GM18502 (cell line): Measurements from ENCODE around the gene CCNB1IP1.
A peak's percentile ranks its signal among the peaks of the same experiment; 100 is the strongest.
"Not testable (repeated sequence)": the region's sequence is repeated elsewhere in the genome, so short reads cannot be mapped to it uniquely, and the experiment has no call there.

Experiments
- ATAC-seq: cut with Tn5 transposase; IDR thresholded peaks from one replicate; pipeline ENCODE4 v1.9.1; 2021; ENCODE audit warnings: mild to moderate bottlenecking; ENCODE audit not compliant: unreplicated experiment, poor library complexity

CCNB1IP1 gene

GRCh38 chr14:20334017-20334416 is 938 bp upstream of the CCNB1IP1 start:
- ATAC-seq = no peak

GRCh38 chr14:20333494-20333841 is 389 bp upstream of the CCNB1IP1 start:
- no peak for ATAC-seq

- no peak for ATAC-seq
These were observed 670 bp downstream of the CCNB1IP1 start for GRCh38 chr14:20332431-20332787.

GRCh38 chr14:20331053-20331613 is 1.9 kb downstream of the CCNB1IP1 start:
- no peak for ATAC-seq

- no peak for ATAC-seq
These were observed 3.7 kb downstream of the CCNB1IP1 start for GRCh38 chr14:20329355-20329754.

- no peak for ATAC-seq
These were observed 4.4 kb downstream of the CCNB1IP1 start for GRCh38 chr14:20328705-20329104.

GRCh38 chr14:20327005-20327869 is 5.8 kb downstream of the CCNB1IP1 start:
- no peak for ATAC-seq

- ATAC-seq = no peak
These were observed 15.4 kb downstream of the CCNB1IP1 start for GRCh38 chr14:20317720-20318119.

GRCh38 chr14:20314026-20314425 is 19.1 kb downstream of the CCNB1IP1 start:
- no peak for ATAC-seq

GRCh38 chr14:20306079-20306423 is 27.0 kb downstream of the CCNB1IP1 start:
- ATAC-seq = peak; percentile 3

- peak; percentile 97 for ATAC-seq
These were observed 27.6 kb downstream of the CCNB1IP1 start, which contains the start of gene TTC5 for GRCh38 chr14:20305265-20306078. TSS of gene TTC5 (minus strand) at chr14:20305951. CDS start at chr14:20305937, 14 bp downstream.

GRCh38 chr14:20302042-20302755 is 30.9 kb downstream of the CCNB1IP1 start:
- no peak for ATAC-seq

GRCh38 chr14:20295067-20295466 is 38.0 kb downstream of the CCNB1IP1 start:
- ATAC-seq = peak; percentile 85

GRCh38 chr14:20294636-20295035 is 38.4 kb downstream of the CCNB1IP1 start:
- no peak for ATAC-seq

GRCh38 chr14:20281998-20282397 is 51.1 kb downstream of the CCNB1IP1 start:
- not testable (repeated sequence) for ATAC-seq

- not testable (repeated sequence) for ATAC-seq
These were observed 52.8 kb downstream of the CCNB1IP1 start for GRCh38 chr14:20280265-20280664.

GRCh38 chr14:20278414-20278813 is 54.7 kb downstream of the CCNB1IP1 start:
- no peak for ATAC-seq

GRCh38 chr14:20277409-20277808 is 55.7 kb downstream of the CCNB1IP1 start:
- ATAC-seq = no peak

- no peak for ATAC-seq
These were observed 59.0 kb downstream of the CCNB1IP1 start for GRCh38 chr14:20274062-20274461.

- not testable (repeated sequence) for ATAC-seq
These were observed 68.7 kb downstream of the CCNB1IP1 start for GRCh38 chr14:20264361-20264760.
